Kidney glomerular epithelial cell (primary cell): ENCODE measurements around the gene PTPRU.
"Not testable (repeated sequence)": the region's sequence is repeated elsewhere in the genome, so short reads cannot be mapped to it uniquely, and the experiment has no call there.

Experiments used
- DNase-seq: peaks from one replicate; lab custom pipeline; 2025; lab: John Stamatoyannopoulos, UW

The PTPRU gene

DNA sequence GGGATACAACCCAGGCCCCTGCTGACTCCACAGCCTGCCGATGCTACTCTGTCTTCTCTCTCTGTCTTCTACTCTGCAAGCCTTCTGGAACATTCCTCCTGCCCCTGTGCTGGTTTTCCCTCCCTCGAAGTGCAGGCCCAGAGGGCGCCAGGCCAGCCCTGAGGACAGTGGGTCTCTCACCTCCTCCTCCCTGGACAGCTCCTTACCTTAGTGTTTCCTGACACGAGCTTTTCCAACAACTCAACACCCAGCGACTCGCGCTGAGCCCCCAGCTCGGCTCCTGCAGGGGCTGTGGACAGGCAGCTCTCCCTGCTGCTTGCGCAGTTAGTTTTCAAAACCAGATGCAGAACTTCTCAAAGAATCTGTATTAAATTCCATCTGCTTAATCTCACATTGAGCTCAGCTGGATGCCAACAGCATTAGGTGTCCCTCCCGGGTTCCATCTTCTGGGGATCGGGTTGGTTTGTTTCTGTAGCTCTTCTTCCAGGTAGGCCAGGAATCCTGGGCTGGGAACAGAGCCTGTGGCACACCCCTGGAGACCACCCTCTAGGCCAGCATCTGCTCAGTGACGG lies 54.2 kb downstream of the PTPRU start:
- no peak for DNase-seq

- DNase-seq: no peak
These were observed 55.4 kb downstream of the PTPRU start for GRCh38 chr1:29291756-29292155.

DNA sequence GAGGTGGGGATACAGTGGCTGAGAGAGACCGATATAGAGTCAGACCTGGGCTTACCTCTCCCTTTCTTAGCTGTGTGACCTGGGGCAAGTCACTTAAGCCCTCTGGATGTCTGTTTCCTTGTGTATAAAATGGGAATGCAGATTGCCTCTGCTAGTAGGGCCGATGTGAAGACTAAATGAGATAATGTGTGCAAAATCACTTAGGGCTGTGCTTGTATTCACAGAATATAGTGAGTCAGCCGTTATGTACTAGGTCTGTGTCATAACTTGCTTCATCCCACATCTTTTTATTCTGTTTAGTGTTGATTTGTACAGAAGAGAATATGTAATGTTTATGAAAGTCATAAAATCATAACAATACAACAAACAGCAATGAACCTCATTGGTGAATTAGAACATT lies 56.0 kb downstream of the PTPRU start:
- DNase-seq: no peak

GRCh38 chr1:29297450-29297849 lies 61.1 kb downstream of the PTPRU start:
- DNase-seq: no peak

- no peak for DNase-seq
These were observed 61.9 kb downstream of the PTPRU start for GRCh38 chr1:29298246-29298645.

- no peak for DNase-seq
These were observed 63.1 kb downstream of the PTPRU start for GRCh38 chr1:29299446-29299845.

DNA sequence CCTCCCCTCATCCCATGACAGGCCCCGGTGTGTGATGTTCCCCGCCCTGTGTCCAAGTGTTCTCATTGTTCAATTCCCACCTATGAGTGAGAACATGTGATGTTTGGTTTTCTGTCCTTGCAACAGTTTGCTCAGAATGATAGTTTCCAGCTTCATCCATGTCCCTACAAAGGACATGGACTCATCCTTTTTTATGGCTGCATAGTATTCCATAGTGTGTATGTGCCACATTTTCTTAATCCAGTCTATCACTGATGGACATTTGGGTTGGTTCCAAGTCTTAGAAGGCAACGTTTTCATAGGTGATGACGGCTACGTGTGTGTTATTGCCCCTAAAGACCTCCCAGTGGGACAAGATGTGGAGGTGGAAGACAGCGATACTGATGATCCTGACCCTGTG lies 65.4 kb downstream of the PTPRU start:
- DNase-seq: not testable (repeated sequence)

- DNase-seq: no peak
These were observed 67.1 kb downstream of the PTPRU start for GRCh38 chr1:29303201-29304024.

- no peak for DNase-seq
These were observed 67.8 kb downstream of the PTPRU start for GRCh38 chr1:29304025-29304684.

DNA sequence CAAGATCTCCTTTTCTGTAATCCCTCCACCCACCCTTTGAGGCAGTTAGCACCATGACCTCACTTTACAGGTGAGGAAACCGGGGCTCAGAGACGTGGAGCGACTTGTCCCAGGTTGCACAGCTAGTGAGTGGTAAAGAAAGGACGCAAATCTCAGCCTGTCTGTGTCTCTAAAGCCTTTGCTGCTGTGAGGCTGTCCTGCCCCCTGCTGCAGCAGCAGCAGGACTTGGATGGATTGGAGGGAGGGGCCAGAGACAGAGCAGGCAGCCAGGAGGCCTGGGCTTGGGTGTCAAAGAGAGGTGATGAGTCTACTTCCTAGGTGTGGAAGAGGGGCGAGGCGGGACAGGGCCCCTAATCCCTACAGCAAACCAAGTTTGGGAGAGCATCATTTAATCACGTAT lies 69.6 kb downstream of the PTPRU start:
- no peak for DNase-seq

DNA sequence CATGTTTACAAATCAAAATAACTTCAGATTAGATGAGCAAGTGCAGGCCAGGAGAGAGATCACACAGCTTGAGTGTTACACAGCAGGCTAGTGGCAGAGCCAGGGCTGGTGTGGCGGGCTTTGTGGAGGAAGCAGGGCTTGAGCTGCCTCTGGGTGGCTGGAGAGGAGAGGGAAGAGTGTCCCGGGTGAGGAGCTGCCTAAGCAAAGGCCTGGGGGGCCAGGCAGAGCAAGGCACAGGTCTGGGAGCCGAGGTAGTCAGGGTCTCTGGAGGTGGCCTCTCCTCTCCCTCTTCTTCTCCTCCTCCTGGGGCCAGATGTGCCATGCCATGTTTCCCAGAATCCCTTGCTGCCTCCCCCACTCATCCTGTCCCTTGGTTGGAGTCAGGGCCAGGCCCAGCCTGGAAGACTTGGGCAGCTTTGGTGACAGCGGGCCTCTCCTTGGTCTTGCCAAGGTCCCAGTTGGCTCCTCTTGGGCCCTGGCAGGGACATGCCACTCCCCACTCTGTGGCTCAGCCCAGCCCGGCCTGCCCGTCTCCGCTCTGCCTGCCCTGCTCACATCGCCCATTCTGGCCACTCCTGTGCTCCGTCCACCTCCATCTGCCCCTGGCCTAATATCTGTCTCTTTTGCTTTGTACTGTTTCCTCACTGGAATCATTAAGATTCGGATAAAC lies 70.3 kb downstream of the PTPRU start:
- no peak for DNase-seq

DNA sequence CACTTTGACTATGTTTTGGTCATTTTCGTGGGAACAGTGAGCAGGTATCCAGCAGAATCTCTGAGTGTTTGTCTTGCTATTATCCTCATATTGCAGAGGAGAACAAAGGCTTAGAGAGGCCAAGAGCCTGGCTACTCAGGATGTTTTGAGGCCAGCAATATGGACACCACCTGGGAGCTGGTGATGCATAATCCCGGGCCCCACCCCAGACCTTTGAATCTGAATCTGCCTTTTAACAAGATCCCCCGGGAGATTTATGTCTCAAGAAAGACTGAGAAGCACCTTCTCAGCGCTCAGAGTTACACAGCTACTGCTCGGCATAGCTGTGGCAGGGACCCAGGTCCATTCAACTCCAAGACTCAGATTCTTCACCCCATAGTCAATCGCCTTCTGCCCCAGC lies 72.8 kb downstream of the PTPRU start:
- DNase-seq: no peak

- no peak for DNase-seq
These were observed 73.3 kb downstream of the PTPRU start for GRCh38 chr1:29309621-29310020.

DNA sequence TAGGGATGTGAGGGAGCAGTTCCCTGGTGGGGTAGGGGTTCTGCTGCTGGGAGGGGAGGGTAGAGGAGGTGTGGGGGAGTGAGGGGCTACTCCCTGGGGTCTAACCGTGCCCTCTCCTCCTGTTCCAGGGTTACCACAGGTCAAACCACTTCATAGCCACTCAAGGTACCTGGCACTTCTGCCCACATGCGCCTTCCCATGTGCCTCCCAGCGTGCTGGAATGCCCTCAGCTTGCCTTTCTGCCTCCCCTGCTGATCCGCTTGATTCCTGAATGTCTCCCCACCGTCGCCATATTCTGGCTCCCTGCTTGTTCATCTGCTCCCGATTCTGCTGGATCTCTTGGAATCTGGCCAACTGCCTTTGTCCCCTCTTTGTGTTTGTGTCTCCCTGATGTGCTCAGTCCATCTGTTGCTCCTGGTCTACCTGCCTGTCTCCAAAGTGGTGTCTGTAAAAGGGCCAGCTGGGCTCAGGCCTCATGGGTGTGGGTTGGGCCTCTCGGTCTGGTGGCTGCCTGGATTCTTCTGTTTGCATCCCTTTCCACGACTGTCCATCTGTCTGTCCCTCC lies 74.4 kb downstream of the PTPRU start:
- DNase-seq: no peak

- DNase-seq: no peak
These were observed 75.2 kb downstream of the PTPRU start for GRCh38 chr1:29311352-29312030.

GRCh38 chr1:29312469-29313461 lies 76.4 kb downstream of the PTPRU start:
- no peak for DNase-seq

DNA sequence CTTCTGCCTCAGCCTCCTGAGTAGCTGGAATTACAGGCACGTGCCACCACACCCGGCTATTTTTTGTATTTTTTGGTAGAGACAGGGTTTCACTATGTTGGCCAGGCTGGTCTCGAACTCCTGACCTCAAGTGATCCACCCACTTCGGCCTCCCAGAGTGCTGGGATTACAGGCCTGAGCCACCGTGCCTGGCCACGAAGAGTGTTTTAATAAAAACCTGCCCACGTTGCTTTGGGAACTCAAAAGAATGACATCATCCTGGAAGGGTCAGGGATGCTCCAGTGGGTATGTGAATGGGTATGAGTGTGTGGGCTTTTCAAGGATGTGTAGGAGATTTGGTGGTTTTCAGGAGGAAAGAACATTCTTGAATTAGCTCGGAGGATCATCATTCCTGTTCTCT lies 78.4 kb downstream of the PTPRU start:
- not testable (repeated sequence) for DNase-seq

DNA sequence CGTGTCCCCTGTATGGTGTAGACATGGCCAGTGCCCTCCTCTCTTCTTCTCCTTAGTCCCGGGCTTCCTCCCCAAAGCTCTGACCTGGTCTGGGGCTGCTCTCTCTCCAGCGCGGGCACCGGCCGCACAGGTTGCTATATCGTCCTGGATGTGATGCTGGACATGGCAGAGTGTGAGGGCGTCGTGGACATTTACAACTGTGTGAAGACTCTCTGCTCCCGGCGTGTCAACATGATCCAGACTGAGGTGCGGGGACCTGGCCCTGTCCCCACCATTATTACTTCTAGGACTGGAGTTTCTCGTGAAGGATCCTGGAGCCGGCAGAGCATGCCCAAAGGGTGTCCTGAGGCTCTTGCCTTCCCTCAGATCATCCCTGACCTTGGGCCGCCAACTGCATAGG lies 78.9 kb downstream of the PTPRU start:
- DNase-seq: no peak

DNA sequence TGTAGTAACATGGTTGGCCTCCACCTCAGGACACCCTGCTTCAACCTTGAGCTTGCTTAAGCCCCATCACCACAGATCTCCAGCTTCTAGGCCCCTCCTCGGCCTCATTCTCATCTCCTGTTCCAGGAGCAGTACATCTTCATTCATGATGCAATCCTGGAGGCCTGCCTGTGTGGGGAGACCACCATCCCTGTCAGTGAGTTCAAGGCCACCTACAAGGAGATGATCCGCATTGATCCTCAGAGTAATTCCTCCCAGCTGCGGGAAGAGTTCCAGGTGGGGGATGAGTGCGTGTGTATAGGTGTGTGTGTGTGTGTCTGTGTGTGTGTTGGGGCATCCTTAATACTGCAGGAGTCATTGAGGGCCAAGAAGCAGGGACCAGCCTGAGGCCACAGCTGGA lies 79.6 kb downstream of the PTPRU start:
- no peak for DNase-seq

GRCh38 chr1:29317063-29317915 lies 81.0 kb downstream of the PTPRU start:
- DNase-seq: no peak
